ENCODE results near the gene DDHD1.

- TF ChIP-seq CTCF (conservative IDR thresholded peaks at IDR 0.05; ENCODE audit: low read depth, low read length) = no peak
- TF ChIP-seq EZH2 (IDR thresholded peaks at IDR 0.05; ENCODE audit: low read length, unreplicated experiment) = no peak
- TF ChIP-seq EZH2phosphoT487 (IDR thresholded peaks at IDR 0.05; ENCODE audit: borderline replicate concordance, low read length) = no peak
These were observed 110.0 kb downstream of the DDHD1 start for GRCh38 chr14:53043027-53043581.
